Breast epithelium (tissue), 3 donors: ENCODE measurements around the gene HSP90AB1.

Source experiments
- CTCF ChIP-seq, 3 donors: fragments of 450-650 bp; IDR thresholded peaks; one replicate each; pipeline ENCODE4 v1.5.1; 2016 to 2017; ENCODE audit warnings: antibody characterized with exemption in 3 of 3, mild to moderate bottlenecking in 3 of 3, moderate library complexity in 3 of 3
- POLR2A ChIP-seq: fragments of 450-650 bp; IDR thresholded peaks from one replicate; pipeline ENCODE4 v1.6.1; 2016; ENCODE audit warnings: antibody characterized with exemption, mild to moderate bottlenecking, moderate library complexity
- POLR2AphosphoS5 ChIP-seq, 3 donors: sonication (generic); formaldehyde crosslinking; IDR thresholded peaks; one replicate each; pipeline ENCODE4 v1.6.1; 2017; ENCODE audit warnings: antibody characterized with exemption in 3 of 3

GRCh38 chr6:44260011-44260410, 13.1 kb downstream of the HSP90AB1 start:
- TF ChIP-seq POLR2A (no peak), CTCF (IDR thresholded peaks at IDR 0.05) (no peak), POLR2AphosphoS5 (IDR thresholded peaks at IDR 0.05) (no peak)
